ENCODE results near the gene HTRA3. TPM values are rescaled to one million over a fixed set of nuclear protein-coding genes. Genes with fewer than 3 reads are reported as not detected.

HTRA3 gene
- total and polyA plus RNA-seq, 2 of the 8 experiments (the other 6 are each of a cell fraction or from before 2014, with no cell fraction given), result 3.2 to 5.8 TPM

DNA sequence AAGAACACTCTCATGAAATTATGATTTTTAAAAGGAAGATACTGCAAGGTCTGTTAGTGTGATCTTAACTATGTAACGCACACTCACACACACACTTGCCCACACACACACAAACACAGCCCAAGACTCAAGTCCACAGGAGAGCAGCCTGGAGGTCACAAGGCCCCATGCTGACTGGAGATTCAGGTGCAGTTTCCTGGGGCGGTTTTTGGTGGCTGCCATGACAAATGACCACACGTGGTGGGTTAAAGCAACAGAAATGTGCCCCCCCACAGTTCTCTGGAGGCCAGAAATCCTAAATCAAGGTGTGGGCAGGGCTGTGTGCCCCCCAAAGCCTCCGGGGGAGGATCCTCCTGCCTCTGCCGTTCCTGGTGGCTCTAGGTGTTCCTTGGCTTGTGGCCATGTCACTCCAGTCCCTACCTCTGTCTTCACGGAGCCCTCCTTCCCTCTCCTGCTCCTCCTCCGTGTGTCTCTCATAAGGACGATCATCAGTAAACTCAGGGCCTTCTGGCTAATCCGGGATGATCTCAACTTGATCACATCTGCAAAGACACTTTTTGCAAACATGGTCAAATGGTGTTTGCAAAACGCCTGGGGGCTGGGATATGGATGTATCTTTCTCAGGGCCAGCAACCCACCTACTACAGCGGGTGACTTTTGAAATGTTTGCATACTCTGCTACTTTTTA lies 9.7 kb upstream of the HTRA3 start:
- Histone ChIP-seq H2AFZ (ENCODE audit: low read length) (no peak overlapping the region), H2BK15ac (ENCODE audit: low read length) (no peak overlapping the region), H3K23ac (ENCODE audit: insufficient read length) (no peak overlapping the region), H2BK20ac (ENCODE audit: low read length) (no peak overlapping the region), H3K79me2 (ENCODE audit: control insufficient read depth in 1 of 2, insufficient read depth in 2 of 2, low read length in 2 of 2) (no peaks in the 10 kb centered on the region), H4K5ac (ENCODE audit: insufficient read length, low read depth, low read length) (no peak overlapping the region), H2BK5ac (ENCODE audit: low read depth, low read length) (no peak overlapping the region), H3K56ac (replicated peaks; ENCODE audit: insufficient read length, low read depth, low read length) (no peak overlapping the region), H3K23me2 (ENCODE audit: low read depth, low read length) (no peaks in the 10 kb centered on the region), H3K27me3 (replicated peaks in 1 of 4; ENCODE audit: control insufficient read depth in 3 of 4, extremely low read depth in 1 of 4, insufficient read depth in 3 of 4, low read length in 3 of 4) (no peaks in the 10 kb centered on the region), H3K9me3 (ENCODE audit: insufficient read depth in 2 of 2, low read depth in 1 of 2, low read length in 1 of 2) (no peaks in the 10 kb centered on the region), H2BK12ac (ENCODE audit: low read depth, low read length) (no peak overlapping the region), H2AK5ac (ENCODE audit: low read depth, low read length) (no peak overlapping the region), H3K4ac (replicated peaks; ENCODE audit: insufficient read length, low read depth, low read length) (no peak overlapping the region), H3K14ac (ENCODE audit: insufficient read length) (no peak overlapping the region), H3K27ac (ENCODE audit: low read depth, low read length) (no peak overlapping the region), H4K91ac (replicated peaks; ENCODE audit: insufficient read length, low read length) (no peak overlapping the region), H3K4me1 (replicated peaks in 1 of 4; ENCODE audit: control insufficient read depth in 3 of 4, insufficient read depth in 4 of 4, low read length in 3 of 4) (peaks cover 0 to 8% (median 2%) of the 10 kb centered on the region in 4 experiments; a peak in 4 of 7 replicates), H3K9ac (replicated peaks in 1 of 4; ENCODE audit: extremely low read depth in 1 of 4, low read depth in 3 of 4, low read length in 3 of 4) (no peak overlapping the region), H3K79me1 (ENCODE audit: low read depth, low read length) (no peaks in the 10 kb centered on the region), H3K4me2 (ENCODE audit: insufficient read depth in 1 of 2, low read depth in 2 of 2, low read length in 2 of 2) (no peak overlapping the region), H3K18ac (ENCODE audit: extremely low read depth, low read length) (no peak overlapping the region), H3K36me3 (ENCODE audit: control insufficient read depth in 2 of 4, insufficient read depth in 4 of 4, low read length in 3 of 4) (no peaks in the 10 kb centered on the region), H2BK120ac (replicated peaks; ENCODE audit: low read depth, low read length) (no peak overlapping the region), H3K4me3 (ENCODE audit: extremely low read depth in 1 of 4, insufficient read depth in 2 of 4, low read depth in 3 of 4, low read length in 4 of 4) (no peak overlapping the region), H4K8ac (ENCODE audit: extremely low read depth, insufficient read depth, low read length) (no peak overlapping the region), H4K20me1 (replicated peaks in 1 of 2; ENCODE audit: control insufficient read depth in 1 of 2, insufficient read depth in 2 of 2, low read length in 2 of 2) (peaks cover 0 to 1% of the 10 kb centered on the region in 2 experiments)
- FAIRE-seq, result no peak
- DNase-seq (ENCODE audit: low read depth in 1 of 2, low spot score in 2 of 2), result no peak
- WGBS, 2 experiments (ENCODE audit: extremely low coverage in 1 of 2, insufficient coverage in 1 of 2, insufficient read length in 1 of 2, insufficient replicate concordance in 2 of 2, low coverage in 1 of 2, low lambda C conversion rate in 2 of 2, missing lambda C conversion rate in 1 of 2), result 87% methylated on average over 11 of the region's 11 CpGs; no CpG with 5 or more reads in 1 of the 2 experiments
- POLR2A ChIA-PET (ENCODE audit: partially characterized antibody), result no interaction called here
- CTCF ChIA-PET (ENCODE audit: partially characterized antibody), result interaction anchor here (1.3 to 1.4 kb wide), 2 partner anchors 83 to 143 kb away, joined by 4 read pairs; no protein-coding TSS in a partner anchor
- no peak for TF ChIP-seq KDM1A (IDR thresholded peaks at IDR 0.05; ENCODE audit: borderline replicate concordance, low read length)

All from H1 (cell line).